CD4-positive, alpha-beta T cell treated with Interleukin-1 beta for 1 hour (primary cell): ENCODE data around the gene CFAP91.
"Not testable (repeated sequence)": the region's sequence is repeated elsewhere in the genome, so short reads cannot be mapped to it uniquely, and the experiment has no call there.

Source experiments
- DNase-seq, 2 donors: peaks; one replicate each; pipeline ENCODE4 v3.0.0-alpha.2; 2020 to 2022

The CFAP91 gene

GRCh38 chr3:119678209-119678608, 24.6 kb upstream of the CFAP91 start:
- not testable (repeated sequence) for DNase-seq

- no peak for DNase-seq
Measured at GRCh38 chr3:119679874-119680273, 22.9 kb upstream of the CFAP91 start.

GRCh38 chr3:119681279-119681678, 21.5 kb upstream of the CFAP91 start:
- peak in 1 of 2 donors; percentile 36 for DNase-seq

- DNase-seq: no peak
Measured at GRCh38 chr3:119683421-119683820, 19.4 kb upstream of the CFAP91 start.

GRCh38 chr3:119690043-119690656, 12.7 kb upstream of the CFAP91 start:
- DNase-seq: no peak

GRCh38 chr3:119695480-119695879, 7.3 kb upstream of the CFAP91 start:
- DNase-seq: no peak

- no peak for DNase-seq
Measured at GRCh38 chr3:119697394-119697793, 5.4 kb upstream of the CFAP91 start.

GRCh38 chr3:119700269-119700919, 2.4 kb upstream of the CFAP91 start:
- peak; percentile 64 to 67 for DNase-seq

- DNase-seq: no peak
Measured at GRCh38 chr3:119700920-119701734, 1.7 kb upstream of the CFAP91 start.

- no peak for DNase-seq
Measured at GRCh38 chr3:119703820-119704531, 1.2 kb downstream of the CFAP91 start.

GRCh38 chr3:119715105-119715504, 12.3 kb downstream of the CFAP91 start:
- no peak for DNase-seq

- no peak for DNase-seq
Measured at GRCh38 chr3:119716998-119717397, 14.2 kb downstream of the CFAP91 start.

- no peak for DNase-seq
Measured at GRCh38 chr3:119717520-119717919, 14.7 kb downstream of the CFAP91 start.

- no peak for DNase-seq
Measured at GRCh38 chr3:119723022-119723421, 20.2 kb downstream of the CFAP91 start.

GRCh38 chr3:119726909-119727308, 24.1 kb downstream of the CFAP91 start:
- DNase-seq: no peak

GRCh38 chr3:119729996-119730395, 27.2 kb downstream of the CFAP91 start:
- DNase-seq: no peak

- no peak for DNase-seq
Measured at GRCh38 chr3:119731560-119732343, 28.9 kb downstream of the CFAP91 start.

GRCh38 chr3:119733812-119734211, 31.0 kb downstream of the CFAP91 start:
- no peak for DNase-seq

GRCh38 chr3:119738741-119739140, 35.9 kb downstream of the CFAP91 start:
- DNase-seq: no peak

GRCh38 chr3:119741657-119742590, 39.1 kb downstream of the CFAP91 start:
- DNase-seq: no peak

- no peak for DNase-seq
Measured at GRCh38 chr3:119743921-119744320, 41.1 kb downstream of the CFAP91 start.
